ENCODE data around the gene RNF217. TPM values are rescaled to one million over a fixed set of nuclear protein-coding genes. Genes with fewer than 3 reads are reported as not detected.

RNF217 gene
- total and polyA plus RNA-seq, 2 of the 13 experiments (the other 11 are each of a cell fraction or from before 2014, with no cell fraction given) = 2.2 to 2.4 TPM

DNA sequence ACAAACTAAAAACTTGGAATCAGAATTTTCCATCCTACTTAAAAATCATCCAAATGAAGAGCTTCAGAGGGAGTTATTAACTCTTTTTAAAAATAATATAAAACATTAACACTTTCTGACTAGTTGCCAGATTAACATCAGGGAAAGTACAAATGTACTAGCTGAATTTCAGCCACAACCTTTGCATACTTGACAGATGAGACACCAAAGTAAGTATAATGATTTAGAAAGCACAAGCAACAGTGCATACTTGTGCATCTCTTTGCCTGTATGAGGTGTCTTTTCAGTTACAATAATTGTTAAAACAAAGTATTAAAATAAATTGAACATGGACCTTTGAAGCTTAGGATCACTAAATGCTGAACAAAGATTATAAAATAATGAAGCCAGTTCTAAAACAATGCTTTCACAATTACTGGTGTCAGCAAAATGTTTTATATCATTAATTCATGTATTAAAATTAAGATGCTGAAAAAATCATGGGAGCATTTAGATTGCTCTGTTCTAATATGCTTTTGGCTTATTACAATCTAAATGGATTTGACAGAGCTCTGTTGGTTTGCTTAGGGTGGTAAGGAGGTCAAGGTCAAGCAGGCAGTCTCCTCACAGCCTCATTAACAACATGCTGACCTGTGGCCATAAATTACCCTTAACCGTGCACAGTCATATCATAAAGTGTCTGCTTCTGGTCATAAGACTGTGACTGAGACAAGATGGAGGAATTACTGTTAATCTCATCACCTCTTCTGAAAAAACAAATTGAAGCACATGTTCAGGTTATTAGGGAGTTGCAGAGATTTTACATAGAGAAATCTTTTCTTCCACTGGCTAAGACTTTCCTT is 15.1 kb downstream of the RNF217 start:
- ChIA-PET POLR2A (no interaction called here), CTCF (ENCODE audit: low intra/inter-chr PET ratio, low total read pairs) (no interaction called here)
- H3K27me3 ChIP-seq (ENCODE audit: control insufficient read depth in 1 of 2, insufficient read depth in 2 of 2, low read length in 2 of 2) = no peaks in the 10 kb centered on the region
- no TSS peak for BruUV-seq (replicated peaks)
- H3K27ac ChIP-seq (ENCODE audit: extremely low read length, insufficient read depth, low read length) = no peak overlapping the region
- H3K9me3 ChIP-seq (ENCODE audit: low read length) = no peaks in the 10 kb centered on the region
- H2AFZ ChIP-seq (ENCODE audit: low read length) = no peak overlapping the region
- WGBS (ENCODE audit: low lambda C conversion rate) = 23% methylated on average over 1 of the region's 1 CpG
- FAIRE-seq = no peak
- H3K36me3 ChIP-seq (replicated peaks in 1 of 2; ENCODE audit: control insufficient read depth in 1 of 2, insufficient read depth in 2 of 2, low read length in 2 of 2) = no peaks in the 10 kb centered on the region
- TF ChIP-seq, protein P1, sequence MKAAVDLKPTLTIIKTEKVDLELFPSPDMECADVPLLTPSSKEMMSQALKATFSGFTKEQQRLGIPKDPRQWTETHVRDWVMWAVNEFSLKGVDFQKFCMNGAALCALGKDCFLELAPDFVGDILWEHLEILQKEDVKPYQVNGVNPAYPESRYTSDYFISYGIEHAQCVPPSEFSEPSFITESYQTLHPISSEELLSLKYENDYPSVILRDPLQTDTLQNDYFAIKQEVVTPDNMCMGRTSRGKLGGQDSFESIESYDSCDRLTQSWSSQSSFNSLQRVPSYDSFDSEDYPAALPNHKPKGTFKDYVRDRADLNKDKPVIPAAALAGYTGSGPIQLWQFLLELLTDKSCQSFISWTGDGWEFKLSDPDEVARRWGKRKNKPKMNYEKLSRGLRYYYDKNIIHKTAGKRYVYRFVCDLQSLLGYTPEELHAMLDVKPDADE (CRISPR knock-in tag; IDR thresholded peaks at IDR 0.05) = no peak
- peak; percentile 12; the same call in 1 of the 2 replicates for TF ChIP-seq MAFF (IDR thresholded peaks at IDR 0.05; ENCODE audit: low read depth, low read length)
- peak; percentile 8 to 65; a peak in 3 of 4 replicates for TF ChIP-seq MAFK (conservative IDR thresholded peaks at IDR 0.05 in 1 of 2, IDR thresholded peaks at IDR 0.05 in 1 of 2; ENCODE audit: low read length in 2 of 2)
- TF ChIP-seq, protein P2, sequence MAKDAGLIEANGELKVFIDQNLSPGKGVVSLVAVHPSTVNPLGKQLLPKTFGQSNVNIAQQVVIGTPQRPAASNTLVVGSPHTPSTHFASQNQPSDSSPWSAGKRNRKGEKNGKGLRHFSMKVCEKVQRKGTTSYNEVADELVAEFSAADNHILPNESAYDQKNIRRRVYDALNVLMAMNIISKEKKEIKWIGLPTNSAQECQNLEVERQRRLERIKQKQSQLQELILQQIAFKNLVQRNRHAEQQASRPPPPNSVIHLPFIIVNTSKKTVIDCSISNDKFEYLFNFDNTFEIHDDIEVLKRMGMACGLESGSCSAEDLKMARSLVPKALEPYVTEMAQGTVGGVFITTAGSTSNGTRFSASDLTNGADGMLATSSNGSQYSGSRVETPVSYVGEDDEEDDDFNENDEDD (CRISPR knock-in tag; IDR thresholded peaks at IDR 0.05; ENCODE audit: borderline replicate concordance) = no peak
- TF ChIP-seq SALL1 (CRISPR knock-in tag; IDR thresholded peaks at IDR 0.05) = no peak
- TF ChIP-seq PHB2 (IDR thresholded peaks at IDR 0.05; ENCODE audit: partially characterized antibody) = no peak
- H4K20me1 ChIP-seq (ENCODE audit: insufficient read depth, low read length) = no peaks in the 10 kb centered on the region
- H3K4me2 ChIP-seq (ENCODE audit: low read depth, low read length) = no peak overlapping the region
- H3K79me2 ChIP-seq (ENCODE audit: insufficient read depth, low read length) = no peaks in the 10 kb centered on the region
- H3K4me3 ChIP-seq (replicated peaks in 1 of 3; ENCODE audit: insufficient read depth in 1 of 3, low read depth in 2 of 3, low read length in 3 of 3) = no peak overlapping the region
- no peak for ATAC-seq
- no peak overlapping the region for H3K9ac ChIP-seq (ENCODE audit: insufficient read depth, low read depth, low read length)
- intact Hi-C loops (cut with micrococcal nuclease; ENCODE audit: unreplicated experiment) (no loop called here), in situ Hi-C loops (cut with HindIII; ENCODE audit: extremely low pct_ligation_motif_present, low pct_unique_long_range_greater_than_20kb) (no loop called here)
- H3K4me1 ChIP-seq (ENCODE audit: insufficient read depth, low read length) = no peaks in the 10 kb centered on the region
- DNase-seq (ENCODE audit: low spot score) = no peak

All from HepG2 (cell line).